Astrocyte of the spinal cord (primary cell): ENCODE results near the gene IL3RA.
"Not testable (repeated sequence)": the region's sequence is repeated elsewhere in the genome, so short reads cannot be mapped to it uniquely, and the experiment has no call there.

Source experiments
- DNase-seq: peaks from one replicate; pipeline ENCODE4 v3.0.0; 2011; ENCODE audit warnings: low read depth, low spot score
- H3K4me3 ChIP-seq: 2 replicates; pipeline ENCODE4 v1.5.1; 2011; ENCODE audit warnings: low read depth, mild to moderate bottlenecking, low read length, moderate library complexity
- in situ Hi-C: cut with HindIII; loops from 2 replicates; pipeline ENCODE4 v1.10.0; 2017; ENCODE audit warnings: low sequenced_read_pairs
- TF ChIP-seq, protein P1 (sequence below): IDR thresholded peaks from 2 replicates; pipeline ENCODE4 v1.5.1; 2012; ENCODE audit warnings: low read depth, mild to moderate bottlenecking, low read length, inconsistent platforms

IL3RA gene

GRCh38 chrX:1300449-1300848, 36.1 kb upstream of the IL3RA start:
- H3K4me3 ChIP-seq = no peak overlapping the region
- DNase-seq = no peak
- in situ Hi-C loops = no loop called here
- TF ChIP-seq, protein P1, sequence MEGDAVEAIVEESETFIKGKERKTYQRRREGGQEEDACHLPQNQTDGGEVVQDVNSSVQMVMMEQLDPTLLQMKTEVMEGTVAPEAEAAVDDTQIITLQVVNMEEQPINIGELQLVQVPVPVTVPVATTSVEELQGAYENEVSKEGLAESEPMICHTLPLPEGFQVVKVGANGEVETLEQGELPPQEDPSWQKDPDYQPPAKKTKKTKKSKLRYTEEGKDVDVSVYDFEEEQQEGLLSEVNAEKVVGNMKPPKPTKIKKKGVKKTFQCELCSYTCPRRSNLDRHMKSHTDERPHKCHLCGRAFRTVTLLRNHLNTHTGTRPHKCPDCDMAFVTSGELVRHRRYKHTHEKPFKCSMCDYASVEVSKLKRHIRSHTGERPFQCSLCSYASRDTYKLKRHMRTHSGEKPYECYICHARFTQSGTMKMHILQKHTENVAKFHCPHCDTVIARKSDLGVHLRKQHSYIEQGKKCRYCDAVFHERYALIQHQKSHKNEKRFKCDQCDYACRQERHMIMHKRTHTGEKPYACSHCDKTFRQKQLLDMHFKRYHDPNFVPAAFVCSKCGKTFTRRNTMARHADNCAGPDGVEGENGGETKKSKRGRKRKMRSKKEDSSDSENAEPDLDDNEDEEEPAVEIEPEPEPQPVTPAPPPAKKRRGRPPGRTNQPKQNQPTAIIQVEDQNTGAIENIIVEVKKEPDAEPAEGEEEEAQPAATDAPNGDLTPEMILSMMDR = no peak

GRCh38 chrX:1305411-1305810, 31.2 kb upstream of the IL3RA start:
- TF ChIP-seq, protein P1 = no peak
- no peak overlapping the region for H3K4me3 ChIP-seq
- DNase-seq = no peak
- in situ Hi-C loops = no loop called here

- in situ Hi-C loops = no loop called here
- TF ChIP-seq, protein P1 = no peak
- no peak for DNase-seq
- H3K4me3 ChIP-seq = no peak overlapping the region
These were observed 29.5 kb upstream of the IL3RA start for GRCh38 chrX:1306909-1307625.

DNA sequence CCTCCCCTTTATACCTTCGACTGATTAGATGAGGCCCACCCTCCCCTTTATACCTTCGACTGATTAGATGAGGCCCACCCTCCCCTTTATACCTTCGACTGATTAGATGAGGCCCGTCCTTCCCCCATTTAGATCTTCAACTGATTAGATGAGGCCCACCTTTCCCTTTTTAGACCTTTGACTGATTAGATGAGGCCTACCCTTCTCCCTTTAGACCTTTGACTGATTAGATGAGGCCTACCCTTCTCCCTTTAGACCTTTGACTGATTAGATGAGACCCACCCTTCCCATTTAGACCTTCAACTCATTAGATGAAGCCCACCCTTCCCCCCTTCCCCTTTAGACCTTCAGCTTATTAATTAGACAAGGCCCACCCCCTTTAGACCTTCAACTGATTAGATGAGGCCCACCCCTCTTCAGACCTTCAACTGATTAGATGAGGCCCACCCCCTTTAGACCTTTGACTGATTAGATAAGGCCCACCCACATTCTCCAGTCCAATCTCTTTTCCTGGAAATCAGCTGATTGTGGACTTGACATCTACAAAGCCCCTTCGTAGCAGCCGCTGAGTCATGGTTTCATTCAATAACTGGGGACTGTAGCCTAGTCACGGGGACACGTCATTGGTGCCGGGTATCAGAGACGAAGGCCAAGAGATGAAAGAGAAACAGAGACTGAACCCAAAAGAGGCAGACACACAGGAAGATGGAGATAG, 28.8 kb upstream of the IL3RA start:
- in situ Hi-C loops = no loop called here
- no peak for DNase-seq
- no peak overlapping the region for H3K4me3 ChIP-seq
- TF ChIP-seq, protein P1 = no peak

DNA sequence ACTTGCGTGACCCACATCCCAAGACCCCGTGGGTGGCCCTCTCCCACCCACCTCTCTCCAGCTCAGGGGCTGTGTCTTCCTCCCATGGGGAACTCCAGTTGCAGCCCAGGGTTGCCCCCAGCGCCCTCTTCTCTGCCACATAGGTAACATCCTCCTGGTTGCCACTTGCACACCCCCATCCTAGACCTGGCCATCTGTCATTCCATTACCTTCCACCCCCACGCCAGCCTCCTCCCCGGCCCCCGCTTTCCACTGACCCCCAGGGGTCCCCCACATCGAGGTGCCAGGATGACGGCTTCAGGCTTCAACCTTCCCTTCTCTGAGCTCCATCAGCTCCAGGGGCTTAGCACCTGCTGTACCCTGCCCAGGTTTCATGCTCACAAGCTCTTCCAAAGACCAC, 28.1 kb upstream of the IL3RA start:
- H3K4me3 ChIP-seq = no peak overlapping the region
- TF ChIP-seq, protein P1 = no peak
- DNase-seq = no peak
- in situ Hi-C loops = no loop called here

DNA sequence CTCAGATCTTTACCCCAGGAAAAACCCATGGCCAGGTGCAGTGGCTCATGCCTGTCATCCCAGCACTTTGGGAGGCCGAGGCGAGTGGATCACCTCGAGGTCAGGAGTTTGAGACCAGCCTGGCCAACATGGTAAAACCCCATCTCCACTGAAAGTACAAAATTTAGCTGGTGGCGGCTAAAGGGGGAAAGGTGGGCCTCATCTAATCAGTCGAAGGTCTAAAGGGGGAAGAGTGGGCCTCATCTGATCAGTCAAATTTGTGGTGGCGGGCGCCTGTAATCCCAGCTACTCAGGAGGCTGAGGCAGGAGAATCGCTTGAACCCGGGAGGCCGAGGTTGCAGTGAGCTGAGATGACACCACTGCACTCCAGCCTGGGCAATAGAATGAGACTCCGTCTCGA, 27.7 kb upstream of the IL3RA start:
- DNase-seq, H3K4me3 ChIP-seq, in situ Hi-C loops: not testable (repeated sequence)

DNA sequence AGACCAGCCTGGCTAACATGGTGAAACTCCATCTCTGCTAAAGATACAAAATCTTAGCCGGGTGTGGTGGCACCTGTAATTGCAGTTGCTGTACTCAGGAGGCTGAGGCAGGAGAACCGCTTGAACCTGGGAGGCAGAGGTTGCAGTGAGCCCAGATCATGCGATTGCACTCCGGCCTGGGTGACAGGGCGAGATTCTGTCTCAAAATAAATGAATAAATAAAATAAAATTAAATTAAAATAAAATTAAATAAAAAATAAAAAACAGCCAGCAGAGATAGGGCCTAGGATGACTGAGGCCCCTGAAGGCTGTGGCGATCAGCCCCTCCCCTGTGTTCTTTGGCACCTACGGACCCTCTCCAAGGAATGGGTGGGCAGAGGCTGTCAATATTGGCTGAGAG, 22.8 kb upstream of the IL3RA start:
- TF ChIP-seq, protein P1 = no peak
- DNase-seq = no peak
- H3K4me3 ChIP-seq = no peak overlapping the region
- in situ Hi-C loops = no loop called here
